OCI-LY3 (cell line): ENCODE data around the gene GIMAP6.

ENCODE experiments used
- H2AFZ ChIP-seq: fragments of 200-600, 300-600 bp; shearing (Covaris generic); 2 replicates; pipeline ENCODE4 v1.6.0; 2014; ENCODE audit warnings: antibody characterized with exemption, low read depth, low read length
- H3K27ac ChIP-seq: fragments of 200-600, 300-600 bp; sonication (generic); 2 replicates; pipeline ENCODE4 v1.5.1; 2014; ENCODE audit warnings: mild to moderate bottlenecking, low read length, moderate library complexity, mixed read lengths
- H3K27me3 ChIP-seq: fragments of 200-600, 300-600 bp; sonication (generic); 2 replicates; pipeline ENCODE4 v1.6.1; 2014; ENCODE audit warnings: low read depth, low read length, mixed read lengths
- H3K36me3 ChIP-seq: fragments of 200-600, 300-600 bp; sonication (generic); replicated peaks from 2 replicates; pipeline ENCODE3; 2014; ENCODE audit warnings: low read depth, low read length, mixed read lengths
- H3K4me1 ChIP-seq: fragments of 300-600, 200-600 bp; sonication (generic); 2 replicates; pipeline ENCODE4 v1.6.1; 2014; ENCODE audit warnings: low read length, mixed read lengths
- H3K4me2 ChIP-seq: fragments of 200-600, 300-600 bp; sonication (generic); 2 replicates; pipeline ENCODE4 v1.6.1; 2014; ENCODE audit warnings: low read length, mixed read lengths
- H3K4me3 ChIP-seq: fragments of 300-600, 200-600 bp; sonication (generic); 2 replicates; pipeline ENCODE4 v1.5.1; 2014; ENCODE audit warnings: antibody characterized with exemption, mild to moderate bottlenecking, low read length, moderate library complexity
- H3K79me2 ChIP-seq: fragments of 300-600, 200-600 bp; shearing (Covaris generic); 2 replicates; pipeline ENCODE4 v1.6.1; 2014; ENCODE audit warnings: mild to moderate bottlenecking, low read length, mixed read lengths
- H3K9ac ChIP-seq: fragments of 300-600, 200-600 bp; shearing (Covaris generic); 2 replicates; pipeline ENCODE4 v1.6.0; 2014; ENCODE audit warnings: mild to moderate bottlenecking, low read length, moderate library complexity
- H3K9me3 ChIP-seq: fragments of 200-600, 300-600 bp; shearing (Covaris generic); 2 replicates; pipeline ENCODE4 v1.6.1; 2014; ENCODE audit warnings: low read length, mixed read lengths; ENCODE audit not compliant: insufficient read depth
- H4K20me1 ChIP-seq: fragments of 200-600, 300-600 bp; sonication (generic); 2 replicates; pipeline ENCODE4 v1.6.1; 2016; ENCODE audit warnings: low read length, mixed read lengths; ENCODE audit not compliant: insufficient read depth
- EZH2phosphoT487 ChIP-seq: fragments of 200-600 bp; shearing (Covaris generic); IDR thresholded peaks from 2 replicates; pipeline ENCODE4 v1.6.1; 2018; ENCODE audit warnings: antibody characterized with exemption, mixed run types, low read depth
- TF ChIP-seq, protein P1 (sequence below): fragments of 200-600, 300-600 bp; sonication (generic); IDR thresholded peaks from 2 replicates; pipeline ENCODE4 v1.5.1; 2014; ENCODE audit warnings: antibody characterized with exemption, low read length, low read depth

Gene GIMAP6

GRCh38 chr7:150657526-150657925 lies 25.3 kb upstream of the GIMAP6 start:
- Histone ChIP-seq H3K79me2 (no peaks in the 10 kb centered on the region), H3K27me3 (peaks cover 4% of the 10 kb centered on the region; the same call in 1 of the 2 replicates), H3K4me1 (no peaks in the 10 kb centered on the region), H3K36me3 (no peaks in the 10 kb centered on the region), H2AFZ (no peak overlapping the region), H3K27ac (no peak overlapping the region), H4K20me1 (no peaks in the 10 kb centered on the region), H3K4me2 (no peak overlapping the region), H3K9me3 (no peaks in the 10 kb centered on the region), H3K9ac (no peak overlapping the region), H3K4me3 (no peak overlapping the region)
- TF ChIP-seq, protein P1, sequence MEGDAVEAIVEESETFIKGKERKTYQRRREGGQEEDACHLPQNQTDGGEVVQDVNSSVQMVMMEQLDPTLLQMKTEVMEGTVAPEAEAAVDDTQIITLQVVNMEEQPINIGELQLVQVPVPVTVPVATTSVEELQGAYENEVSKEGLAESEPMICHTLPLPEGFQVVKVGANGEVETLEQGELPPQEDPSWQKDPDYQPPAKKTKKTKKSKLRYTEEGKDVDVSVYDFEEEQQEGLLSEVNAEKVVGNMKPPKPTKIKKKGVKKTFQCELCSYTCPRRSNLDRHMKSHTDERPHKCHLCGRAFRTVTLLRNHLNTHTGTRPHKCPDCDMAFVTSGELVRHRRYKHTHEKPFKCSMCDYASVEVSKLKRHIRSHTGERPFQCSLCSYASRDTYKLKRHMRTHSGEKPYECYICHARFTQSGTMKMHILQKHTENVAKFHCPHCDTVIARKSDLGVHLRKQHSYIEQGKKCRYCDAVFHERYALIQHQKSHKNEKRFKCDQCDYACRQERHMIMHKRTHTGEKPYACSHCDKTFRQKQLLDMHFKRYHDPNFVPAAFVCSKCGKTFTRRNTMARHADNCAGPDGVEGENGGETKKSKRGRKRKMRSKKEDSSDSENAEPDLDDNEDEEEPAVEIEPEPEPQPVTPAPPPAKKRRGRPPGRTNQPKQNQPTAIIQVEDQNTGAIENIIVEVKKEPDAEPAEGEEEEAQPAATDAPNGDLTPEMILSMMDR: no peak
- no peak for TF ChIP-seq EZH2phosphoT487

GRCh38 chr7:150656047-150656446 lies 23.9 kb upstream of the GIMAP6 start:
- Histone ChIP-seq H3K4me1 (no peaks in the 10 kb centered on the region), H2AFZ (no peak overlapping the region), H3K27ac (no peak overlapping the region), H3K36me3 (no peaks in the 10 kb centered on the region), H3K27me3 (peaks cover 4% of the 10 kb centered on the region; the same call in 1 of the 2 replicates), H3K9me3 (no peaks in the 10 kb centered on the region), H4K20me1 (no peaks in the 10 kb centered on the region), H3K79me2 (no peaks in the 10 kb centered on the region), H3K9ac (no peak overlapping the region), H3K4me2 (no peak overlapping the region), H3K4me3 (no peak overlapping the region)
- TF ChIP-seq, protein P1: no peak
- no peak for TF ChIP-seq EZH2phosphoT487

DNA sequence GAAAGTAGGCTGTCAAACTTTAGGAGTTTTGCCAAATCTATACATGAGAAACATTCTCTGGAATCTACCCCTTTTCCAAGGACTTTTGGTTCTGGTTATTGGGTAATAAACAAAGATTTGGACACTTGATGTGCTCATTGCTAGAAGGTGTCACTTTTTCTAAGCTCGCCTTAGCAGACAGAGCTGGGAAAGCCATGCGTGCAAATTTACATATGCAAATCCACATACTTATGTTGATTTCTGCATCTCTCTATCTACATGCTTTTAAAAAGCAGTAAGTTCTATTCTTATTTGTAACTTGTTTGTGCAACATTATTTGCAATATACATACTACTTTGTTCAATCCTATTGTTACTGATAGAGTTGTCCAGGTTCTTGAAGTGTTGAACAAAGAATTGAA lies 22.5 kb upstream of the GIMAP6 start:
- TF ChIP-seq EZH2phosphoT487: no peak
- TF ChIP-seq, protein P1: no peak

DNA sequence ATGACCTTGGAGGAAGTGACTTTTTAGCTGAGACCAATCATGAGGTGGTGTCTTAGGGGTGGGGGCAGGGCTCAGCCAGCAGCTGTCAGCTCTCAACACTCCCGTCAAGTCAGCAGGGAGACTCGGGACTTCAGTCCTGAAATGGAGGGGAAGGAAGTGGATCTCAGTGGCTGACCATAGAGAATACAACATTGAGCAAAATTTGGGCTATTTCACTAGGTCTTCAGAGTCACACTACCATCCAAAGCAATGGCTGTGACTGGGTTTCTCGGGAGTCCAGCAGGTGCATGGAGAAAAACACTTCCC lies 16.8 kb upstream of the GIMAP6 start:
- Histone ChIP-seq H3K4me3 (no peak overlapping the region), H2AFZ (no peak overlapping the region), H3K27me3 (no peaks in the 10 kb centered on the region), H3K79me2 (no peaks in the 10 kb centered on the region), H3K4me2 (no peak overlapping the region), H3K4me1 (no peaks in the 10 kb centered on the region), H3K9ac (no peak overlapping the region), H4K20me1 (no peaks in the 10 kb centered on the region), H3K27ac (no peak overlapping the region), H3K36me3 (no peaks in the 10 kb centered on the region), H3K9me3 (no peaks in the 10 kb centered on the region)
- TF ChIP-seq EZH2phosphoT487: no peak
- TF ChIP-seq, protein P1: no peak

More for the DNA sequence above, 22.5 kb upstream of the GIMAP6 start:
- no peak overlapping the region for H3K9ac ChIP-seq
- H3K4me1 ChIP-seq: no peaks in the 10 kb centered on the region
- H2AFZ ChIP-seq: no peak overlapping the region
- H3K4me2 ChIP-seq: no peak overlapping the region
- H3K79me2 ChIP-seq: no peaks in the 10 kb centered on the region
- no peaks in the 10 kb centered on the region for H3K9me3 ChIP-seq
- H3K27ac ChIP-seq: no peak overlapping the region
- H4K20me1 ChIP-seq: no peaks in the 10 kb centered on the region
- no peak overlapping the region for H3K4me3 ChIP-seq
- H3K36me3 ChIP-seq: no peaks in the 10 kb centered on the region
- H3K27me3 ChIP-seq: peaks cover 4% of the 10 kb centered on the region; the same call in 1 of the 2 replicates
